CD14-positive monocyte (primary cell): ENCODE measurements around the gene IFT122. TPM values are rescaled to one million over a fixed set of nuclear protein-coding genes. Genes with fewer than 3 reads are reported as not detected.
"Not testable (repeated sequence)": the region's sequence is repeated elsewhere in the genome, so short reads cannot be mapped to it uniquely, and the experiment has no call there.

Experiments
- DNase-seq, 3 donors: peaks; one replicate each; pipeline ENCODE4 v3.0.0-alpha.2; 2011 to 2022
- H2AFZ ChIP-seq: 2 replicates; pipeline ENCODE4 v1.6.0; 2012; ENCODE audit warnings: mild to moderate bottlenecking, low read depth, low read length, inconsistent platforms; ENCODE audit not compliant: insufficient read depth, poor library complexity, severe bottlenecking
- H3K27ac ChIP-seq, 2 donors: 1 replicate in 1 of 2; 2 replicates in 1 of 2; pipeline ENCODE4 v1.5.1; 2012 to 2013; ENCODE audit warnings: low read length in 2 of 2, control low read depth in 1 of 2, inconsistent platforms in 1 of 2, low read depth in 1 of 2, mild to moderate bottlenecking in 1 of 2
- H3K27me3 ChIP-seq, 2 donors: one replicate each; pipeline versions ENCODE4 v1.6.0 to v1.6.1; 2011 to 2013; ENCODE audit warnings: low read length in 2 of 2; ENCODE audit not compliant: control insufficient read depth in 2 of 2, insufficient read depth in 2 of 2
- H3K36me3 ChIP-seq, 2 donors: replicated peaks in 1 of 2; 1 replicate in 1 of 2; 2 replicates in 1 of 2; pipeline versions ENCODE4 v1.5.1 to v1.6.1; 2012 to 2013; ENCODE audit warnings: low read length in 2 of 2, control low read depth in 1 of 2, inconsistent platforms in 1 of 2, mild to moderate bottlenecking in 1 of 2; ENCODE audit not compliant: insufficient read depth in 2 of 2, control insufficient read depth in 1 of 2
- H3K4me1 ChIP-seq, 2 donors: 1 replicate in 1 of 2; 2 replicates in 1 of 2; pipeline versions ENCODE4 v1.5.1 to v1.6.1; 2012 to 2013; ENCODE audit warnings: low read length in 2 of 2, control low read depth in 1 of 2, inconsistent platforms in 1 of 2, mild to moderate bottlenecking in 1 of 2, moderate library complexity in 1 of 2; ENCODE audit not compliant: insufficient read depth in 2 of 2, control insufficient read depth in 1 of 2
- H3K4me2 ChIP-seq: replicated peaks from 2 replicates; pipeline ENCODE3; 2012; ENCODE audit warnings: low read length, moderate library complexity, mild to moderate bottlenecking; ENCODE audit not compliant: poor library complexity, severe bottlenecking; ENCODE audit errors: extremely low read depth
- H3K4me3 ChIP-seq, 3 experiments: fragments of 200-600 bp in 1 of 3; sonication (generic) in 1 of 3; replicated peaks in 1 of 3; 1 replicate in 2 of 3; 2 replicates in 1 of 3; pipeline ENCODE4 v1.5.1; 2011 to 2013; ENCODE audit warnings: low read length in 3 of 3, mild to moderate bottlenecking in 3 of 3, control low read depth in 2 of 3, low read depth in 2 of 3, inconsistent platforms in 1 of 3, moderate library complexity in 1 of 3
- H3K79me2 ChIP-seq: 2 replicates; pipeline ENCODE4 v1.6.0; 2012; ENCODE audit warnings: mild to moderate bottlenecking, control low read depth, inconsistent platforms, low read length, moderate library complexity; ENCODE audit not compliant: insufficient read depth
- H3K9ac ChIP-seq: 2 replicates; pipeline ENCODE4 v1.6.0; 2017; ENCODE audit warnings: low read length, mild to moderate bottlenecking; ENCODE audit not compliant: insufficient read depth, poor library complexity, severe bottlenecking
- H3K9me3 ChIP-seq, 2 donors: replicated peaks in 1 of 2; 1 replicate in 1 of 2; 2 replicates in 1 of 2; pipeline versions ENCODE4 v1.5.1 to v1.6.1; 2012 to 2013; ENCODE audit warnings: low read length in 2 of 2, control low read depth in 1 of 2; ENCODE audit not compliant: control insufficient read depth in 1 of 2, insufficient read depth in 1 of 2
- H4K20me1 ChIP-seq: 2 replicates; pipeline ENCODE4 v1.6.0; 2012; ENCODE audit warnings: mild to moderate bottlenecking, low read length, control low read depth, moderate library complexity; ENCODE audit not compliant: insufficient read depth
- H3K27ac Mint-ChIP-seq, 7 donors: one replicate each; pipeline ENCODE4 v1.8.0; 2020; ENCODE audit warnings: mild to moderate bottlenecking in 7 of 7, mixed read lengths in 7 of 7, moderate library complexity in 6 of 7, inconsistent platforms in 2 of 7
- H3K27me3 Mint-ChIP-seq, 3 donors: one replicate each; pipeline ENCODE4 v1.8.0; 2021 to 2022; ENCODE audit warnings: low read depth in 3 of 3, mild to moderate bottlenecking in 3 of 3, mixed read lengths in 3 of 3, moderate library complexity in 3 of 3, inconsistent platforms in 1 of 3
- H3K36me3 Mint-ChIP-seq, 2 donors: one replicate each; pipeline ENCODE4 v1.8.0; 2020; ENCODE audit warnings: mixed read lengths in 2 of 2, inconsistent platforms in 1 of 2, mild to moderate bottlenecking in 1 of 2
- H3K4me1 Mint-ChIP-seq: one replicate; pipeline ENCODE4 v1.8.0; 2020; ENCODE audit warnings: mild to moderate bottlenecking, mixed read lengths
- H3K4me3 Mint-ChIP-seq, 2 donors: one replicate each; pipeline ENCODE4 v1.8.0; 2020; ENCODE audit warnings: mild to moderate bottlenecking in 2 of 2, mixed read lengths in 2 of 2, moderate library complexity in 1 of 2
- H3K9me3 Mint-ChIP-seq, 7 donors: one replicate each; pipeline ENCODE4 v1.8.0; 2020 to 2022; ENCODE audit warnings: mixed read lengths in 7 of 7, mild to moderate bottlenecking in 6 of 7, moderate library complexity in 6 of 7, inconsistent platforms in 2 of 7
- WGBS: methylation state at CpG from one replicate; pipeline ENCODE4 v1.1.5; 2013; ENCODE audit warnings: missing lambda C conversion rate; ENCODE audit not compliant: insufficient coverage; 5-methylcytosine and 5-hydroxymethylcytosine counted together
- intact Hi-C, 2 donors: fragments of 100-400 bp; cut with micrococcal nuclease; formaldehyde crosslinking; loops; one replicate each; pipeline versions ENCODE4 v1.15.0 to v1.15.1; 2023
- polyA plus RNA-seq, 3 donors: library from polyadenylated mRNA; depleted of rRNA in 1 of 3; unstranded in 2 of 3; stranded (reverse) in 1 of 3; fragments of 300-500 nt in 2 of 3; fragments of >200 nt in 1 of 3; fragmentation: Illumina TruSeq in 2 of 3; gene quantifications; 1 replicate in 2 of 3; 2 replicates in 1 of 3; pipeline ENCODE4 v1.2.3, GENCODE V29; 2012 to 2021

Gene IFT122
- polyA plus RNA-seq, 3 donors, result 3.3 to 12.2 (median 3.6) TPM

- not testable (repeated sequence) for H3K4me1 Mint-ChIP-seq, H3K27ac ChIP-seq, H4K20me1 ChIP-seq, H2AFZ ChIP-seq, H3K27me3 Mint-ChIP-seq, H3K9ac ChIP-seq, H3K27me3 ChIP-seq, H3K9me3 Mint-ChIP-seq, H3K9me3 ChIP-seq, DNase-seq, H3K4me3 ChIP-seq, H3K4me3 Mint-ChIP-seq, H3K79me2 ChIP-seq, H3K4me2 ChIP-seq, H3K4me1 ChIP-seq, H3K27ac Mint-ChIP-seq
- peaks cover 9 to 80% of the 10 kb centered on the region in 2 donors for H3K36me3 ChIP-seq
- intact Hi-C loops, result loop anchor here in 1 of 2 donors (10.0 kb wide), 1 partner anchor 126 kb away; no protein-coding TSS in a partner anchor
- 100% methylated on average over 1 of the region's 8 CpGs for WGBS
- peaks cover 52 to 59% of the 10 kb centered on the region in 2 donors for H3K36me3 Mint-ChIP-seq
Measured at GRCh38 chr3:129498603-129499488, 58.8 kb downstream of the IFT122 start.

GRCh38 chr3:129499604-129500333, 59.7 kb downstream of the IFT122 start:
- H3K9me3 Mint-ChIP-seq, H4K20me1 ChIP-seq, H3K9me3 ChIP-seq, H3K4me3 ChIP-seq, H2AFZ ChIP-seq, H3K4me3 Mint-ChIP-seq, H3K27me3 Mint-ChIP-seq, H3K4me1 ChIP-seq, H3K79me2 ChIP-seq, H3K27me3 ChIP-seq, H3K9ac ChIP-seq, H3K4me2 ChIP-seq, H3K27ac ChIP-seq, DNase-seq, H3K4me1 Mint-ChIP-seq: not testable (repeated sequence)
- H3K36me3 ChIP-seq, result peaks cover 9 to 79% of the 10 kb centered on the region in 2 donors
- peak overlapping the region in 1 of 7 donors; percentile 7 for H3K27ac Mint-ChIP-seq
- H3K36me3 Mint-ChIP-seq, result peaks cover 45 to 58% of the 10 kb centered on the region in 2 donors
- 100% methylated on average over 9 of the region's 14 CpGs for WGBS
- intact Hi-C loops, result loop anchor here in 1 of 2 donors (10.0 kb wide), 1 partner anchor 125 kb away; no protein-coding TSS in a partner anchor
